Cardiac ventricle fibroblast (primary cell): ENCODE measurements around the gene ATP11A. TPM values are rescaled to one million over a fixed set of nuclear protein-coding genes. Genes with fewer than 3 reads are reported as not detected.

ENCODE experiments used
- total RNA-seq: library from RNA; depleted of rRNA; stranded (reverse); fragments of >200 nt; gene quantifications from 2 replicates; pipeline ENCODE4 v1.2.3, GENCODE V29; 2015

The ATP11A gene
- 13.5 and 18.1 TPM in 2 replicates for total RNA-seq

GRCh38 chr13:112689303-112690245 lies at the start of gene ATP11A:
ATP11A (plus strand) TSS chr13:112690038; CDS start chr13:112690417, 379 bp downstream.

Other genes starting within 250 kb of the ATP11A start
- gene TUBGCP3, start 101.9 kb upstream of the ATP11A start, total RNA-seq: 13.4 and 16.0 TPM in 2 replicates